Gastroesophageal sphincter (tissue), 4 donors: ENCODE results near the gene PRKG2. TPM values are rescaled to one million over a fixed set of nuclear protein-coding genes. Genes with fewer than 3 reads are reported as not detected.

ENCODE experiments used
- ATAC-seq: fragments of 150-250 bp; one replicate; pipeline ENCODE4 v1.9.1; 2016; ENCODE audit warnings: mild to moderate bottlenecking, moderate library complexity
- H3K27ac ChIP-seq, 4 donors: fragments of 200-600 bp; sonication (generic) in 3 of 4; 1 replicate in 3 of 4; 2 replicates in 1 of 4; pipeline ENCODE4 v1.5.1; 2016 to 2019
- H3K27me3 ChIP-seq: fragments of 200-600 bp; sonication (generic); one replicate; pipeline ENCODE4 v1.5.1; 2019
- H3K36me3 ChIP-seq, 2 donors: fragments of 200-600 bp; sonication (generic); one replicate each; pipeline ENCODE4 v1.5.1; 2019; ENCODE audit warnings: control low read depth in 1 of 2
- H3K4me1 ChIP-seq, 3 donors: fragments of 200-600 bp; sonication (generic); 1 replicate in 2 of 3; 2 replicates in 1 of 3; pipeline ENCODE4 v1.5.1; 2016 to 2019; ENCODE audit warnings: control low read depth in 2 of 3
- H3K4me3 ChIP-seq, 2 donors: fragments of 200-600 bp; sonication (generic); one replicate each; pipeline ENCODE4 v1.5.1; 2019; ENCODE audit warnings: mild to moderate bottlenecking in 1 of 2, moderate library complexity in 1 of 2
- H3K9me3 ChIP-seq, 3 donors: fragments of 200-600 bp; sonication (generic); one replicate each; pipeline ENCODE4 v1.5.1; 2017 to 2019; ENCODE audit warnings: control low read depth in 2 of 3
- EP300 ChIP-seq: sonication (generic); formaldehyde crosslinking; IDR thresholded peaks from one replicate; pipeline ENCODE4 v1.6.1; 2017; ENCODE audit warnings: antibody characterized with exemption, mild to moderate bottlenecking
- POLR2A ChIP-seq, 2 donors: fragments of 450-650 bp; IDR thresholded peaks; one replicate each; pipeline ENCODE4 v1.6.1; 2017; ENCODE audit warnings: antibody characterized with exemption in 2 of 2, mild to moderate bottlenecking in 2 of 2, moderate library complexity in 1 of 2
- POLR2AphosphoS5 ChIP-seq: sonication (generic); formaldehyde crosslinking; IDR thresholded peaks from one replicate; pipeline ENCODE4 v1.6.1; 2017; ENCODE audit warnings: antibody characterized with exemption
- WGBS, 2 donors: methylation state at CpG; one replicate each; pipeline ENCODE4 v1.1.5; 2018; ENCODE audit warnings: low coverage in 1 of 2; 5-methylcytosine and 5-hydroxymethylcytosine counted together
- total RNA-seq, 4 donors: library from RNA; depleted of rRNA; stranded (reverse); fragments of >200 nt; gene quantifications; one replicate each; pipeline ENCODE4 v1.1.0, GENCODE V29; 2016
- TF ChIP-seq, protein P1 (sequence below), 4 experiments: fragments of 200-600 bp in 2 of 4; fragments of 450-650 bp in 2 of 4; sonication (generic) in 1 of 4; IDR thresholded peaks; one replicate each; pipeline ENCODE4 v1.5.1; 2017 to 2019; ENCODE audit warnings: antibody characterized with exemption in 4 of 4, mild to moderate bottlenecking in 2 of 4, moderate library complexity in 2 of 4

PRKG2 gene
- total RNA-seq, 4 donors from 2014 or later: 3.9 to 24.9 (median 13.6) TPM

- Histone ChIP-seq H3K27ac (no peak overlapping the region), H3K9me3 (no peaks in the 10 kb centered on the region), H3K27me3 (no peaks in the 10 kb centered on the region), H3K4me1 (no peaks in the 10 kb centered on the region), H3K36me3 (no peaks in the 10 kb centered on the region), H3K4me3 (no peak overlapping the region)
- TF ChIP-seq POLR2A (IDR thresholded peaks at IDR 0.05) (no peak), POLR2AphosphoS5 (no peak), EP300 (no peak)
- TF ChIP-seq, protein P1, sequence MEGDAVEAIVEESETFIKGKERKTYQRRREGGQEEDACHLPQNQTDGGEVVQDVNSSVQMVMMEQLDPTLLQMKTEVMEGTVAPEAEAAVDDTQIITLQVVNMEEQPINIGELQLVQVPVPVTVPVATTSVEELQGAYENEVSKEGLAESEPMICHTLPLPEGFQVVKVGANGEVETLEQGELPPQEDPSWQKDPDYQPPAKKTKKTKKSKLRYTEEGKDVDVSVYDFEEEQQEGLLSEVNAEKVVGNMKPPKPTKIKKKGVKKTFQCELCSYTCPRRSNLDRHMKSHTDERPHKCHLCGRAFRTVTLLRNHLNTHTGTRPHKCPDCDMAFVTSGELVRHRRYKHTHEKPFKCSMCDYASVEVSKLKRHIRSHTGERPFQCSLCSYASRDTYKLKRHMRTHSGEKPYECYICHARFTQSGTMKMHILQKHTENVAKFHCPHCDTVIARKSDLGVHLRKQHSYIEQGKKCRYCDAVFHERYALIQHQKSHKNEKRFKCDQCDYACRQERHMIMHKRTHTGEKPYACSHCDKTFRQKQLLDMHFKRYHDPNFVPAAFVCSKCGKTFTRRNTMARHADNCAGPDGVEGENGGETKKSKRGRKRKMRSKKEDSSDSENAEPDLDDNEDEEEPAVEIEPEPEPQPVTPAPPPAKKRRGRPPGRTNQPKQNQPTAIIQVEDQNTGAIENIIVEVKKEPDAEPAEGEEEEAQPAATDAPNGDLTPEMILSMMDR (IDR thresholded peaks at IDR 0.05): no peak
- ATAC-seq: no peak
- WGBS, 2 donors: 73 to 88% methylated on average over 2 of the region's 2 CpGs
These were observed 121.2 kb downstream of the PRKG2 start for GRCh38 chr4:81093720-81094401.

DNA sequence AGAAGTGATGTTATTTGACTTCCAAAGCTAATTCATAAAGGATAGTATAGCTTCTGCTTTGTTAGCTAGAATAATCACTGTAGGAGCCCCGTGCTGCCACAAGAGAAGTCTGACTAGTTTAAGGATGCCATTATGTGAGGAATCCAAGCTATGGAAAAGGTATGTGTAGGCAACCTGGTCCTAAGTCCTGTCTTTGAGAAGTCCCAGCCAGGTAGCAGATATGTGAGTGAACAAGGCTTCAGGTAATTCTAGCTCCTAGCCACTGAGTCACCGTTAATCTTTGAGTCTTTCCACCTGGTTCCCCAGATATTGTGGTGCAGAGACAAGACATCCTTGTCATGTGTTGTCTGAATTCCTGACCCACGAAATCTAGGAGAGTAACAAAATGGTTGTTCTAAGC lies 129.0 kb downstream of the PRKG2 start:
- H3K27ac ChIP-seq: no peak overlapping the region
- no peaks in the 10 kb centered on the region for H3K27me3 ChIP-seq
- no peak overlapping the region for H3K4me3 ChIP-seq
- H3K4me1 ChIP-seq: no peaks in the 10 kb centered on the region
- no peaks in the 10 kb centered on the region for H3K9me3 ChIP-seq
- H3K36me3 ChIP-seq: no peaks in the 10 kb centered on the region
- ATAC-seq: no peak
- 84 to 93% methylated on average over 2 to 3 of the region's 3 CpGs for WGBS, 2 donors
- no peak for TF ChIP-seq POLR2A (IDR thresholded peaks at IDR 0.05)
- TF ChIP-seq POLR2AphosphoS5: no peak
- TF ChIP-seq, protein P1 (IDR thresholded peaks at IDR 0.05): no peak
- no peak for TF ChIP-seq EP300

DNA sequence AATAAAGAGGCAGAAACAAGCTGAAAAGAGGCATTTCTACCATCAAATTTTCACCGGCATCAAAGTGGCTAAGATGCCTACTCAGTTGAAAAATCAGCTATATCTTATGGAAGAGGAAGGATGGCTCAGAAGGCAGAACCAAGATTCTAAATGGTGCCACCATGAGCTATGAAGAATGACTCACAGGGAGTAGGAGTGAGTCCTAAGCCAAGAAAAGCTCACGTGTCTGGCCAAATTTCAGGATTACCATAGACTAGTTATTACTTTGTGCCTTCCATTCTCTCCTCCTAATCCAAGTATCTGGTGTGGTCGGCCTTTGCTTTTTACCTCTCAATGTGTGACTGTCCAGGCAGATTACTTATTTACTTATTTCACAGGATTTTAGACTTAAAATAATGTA lies 129.7 kb downstream of the PRKG2 start:
- 54 to 90% methylated on average over 3 of the region's 3 CpGs for WGBS, 2 donors
- ATAC-seq: no peak
- TF ChIP-seq, protein P1 (IDR thresholded peaks at IDR 0.05): no peak
- TF ChIP-seq POLR2A (IDR thresholded peaks at IDR 0.05) (no peak), EP300 (no peak), POLR2AphosphoS5 (no peak)
- Histone ChIP-seq H3K36me3 (no peaks in the 10 kb centered on the region), H3K4me1 (no peaks in the 10 kb centered on the region), H3K4me3 (no peak overlapping the region), H3K27ac (no peak overlapping the region), H3K27me3 (no peaks in the 10 kb centered on the region), H3K9me3 (no peaks in the 10 kb centered on the region)

DNA sequence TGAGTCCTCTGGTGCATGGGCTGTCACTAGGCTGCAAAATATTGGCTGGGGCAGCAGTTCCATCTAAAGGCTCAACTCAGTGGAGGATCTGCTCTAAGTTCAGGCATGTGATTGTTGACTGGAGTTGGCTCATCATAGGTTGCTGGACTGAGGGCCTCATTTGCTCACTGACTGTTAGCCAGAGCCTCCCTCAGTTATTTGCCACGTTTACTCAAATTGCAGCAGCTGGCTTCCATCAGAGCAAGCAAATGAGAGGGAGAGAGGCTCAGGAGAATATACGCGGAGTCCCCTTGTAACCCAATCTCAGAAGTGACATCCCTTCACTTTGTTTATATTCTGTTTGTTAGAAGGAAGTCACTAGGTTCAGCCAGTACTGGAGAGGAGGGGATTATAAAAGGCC lies 130.4 kb downstream of the PRKG2 start:
- ATAC-seq: peak; percentile 43
- 33 to 36% methylated on average over 2 to 3 of the region's 3 CpGs for WGBS, 2 donors
- no peak overlapping the region for H3K4me3 ChIP-seq

DNA sequence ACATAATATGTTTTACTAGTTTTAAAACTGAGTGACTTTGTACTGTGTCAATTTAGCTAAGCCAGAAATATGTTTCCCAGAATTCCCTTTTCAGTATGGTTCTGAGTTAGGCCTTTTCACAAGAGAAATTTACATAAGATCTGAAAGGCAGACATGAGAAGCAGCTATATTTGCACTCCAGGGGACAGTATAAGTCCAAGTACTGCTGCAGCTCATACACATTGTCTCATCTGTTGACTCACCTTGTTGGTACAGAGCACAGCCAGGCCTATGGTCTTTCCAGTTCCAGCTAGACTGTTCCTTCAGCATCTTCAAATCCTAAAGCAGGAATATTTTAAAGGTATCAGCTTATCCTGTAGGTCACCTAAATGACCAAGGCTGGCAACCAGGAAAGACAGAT lies 131.0 kb downstream of the PRKG2 start:
- no peaks in the 10 kb centered on the region for H3K9me3 ChIP-seq
- no peak overlapping the region for H3K27ac ChIP-seq
- H3K27me3 ChIP-seq: no peaks in the 10 kb centered on the region
- no peak for TF ChIP-seq POLR2AphosphoS5
- TF ChIP-seq, protein P1 (IDR thresholded peaks at IDR 0.05): peak in 2 of 4 experiments; percentile 17 to 34
- TF ChIP-seq POLR2A (IDR thresholded peaks at IDR 0.05): no peak
- H3K4me1 ChIP-seq: no peaks in the 10 kb centered on the region
- no peak overlapping the region for H3K4me3 ChIP-seq
- no peaks in the 10 kb centered on the region for H3K36me3 ChIP-seq
- ATAC-seq: no peak

More for the DNA sequence above, 130.4 kb downstream of the PRKG2 start:
- no peaks in the 10 kb centered on the region for H3K27me3 ChIP-seq
- H3K9me3 ChIP-seq: no peaks in the 10 kb centered on the region
- H3K4me1 ChIP-seq: no peaks in the 10 kb centered on the region
- TF ChIP-seq, protein P1 (IDR thresholded peaks at IDR 0.05): no peak
- no peak overlapping the region for H3K27ac ChIP-seq
- no peaks in the 10 kb centered on the region for H3K36me3 ChIP-seq
